Measurements from ENCODE around the gene OLFML1.

Gene OLFML1

DNA sequence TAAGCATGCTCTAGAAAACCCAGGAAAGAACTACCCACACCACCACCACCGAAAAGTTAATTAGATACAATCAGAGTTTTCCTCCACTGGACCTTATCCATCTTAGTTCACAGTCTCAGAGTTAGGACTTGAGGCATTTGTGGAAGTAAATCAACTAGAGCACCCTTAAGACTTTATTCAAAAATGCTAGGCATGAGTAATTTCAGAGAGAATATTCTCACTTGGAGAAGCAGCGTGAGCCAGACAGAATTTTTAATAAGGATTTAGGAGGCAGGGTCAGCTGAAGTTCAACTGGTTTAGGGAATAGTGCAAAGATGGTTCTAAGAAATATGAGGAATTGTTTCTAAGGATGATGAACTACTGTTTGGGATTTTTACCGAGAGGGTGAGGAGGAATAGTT is 1.2 kb upstream of the OLFML1 start:
- no peak for DNase-seq

DNA sequence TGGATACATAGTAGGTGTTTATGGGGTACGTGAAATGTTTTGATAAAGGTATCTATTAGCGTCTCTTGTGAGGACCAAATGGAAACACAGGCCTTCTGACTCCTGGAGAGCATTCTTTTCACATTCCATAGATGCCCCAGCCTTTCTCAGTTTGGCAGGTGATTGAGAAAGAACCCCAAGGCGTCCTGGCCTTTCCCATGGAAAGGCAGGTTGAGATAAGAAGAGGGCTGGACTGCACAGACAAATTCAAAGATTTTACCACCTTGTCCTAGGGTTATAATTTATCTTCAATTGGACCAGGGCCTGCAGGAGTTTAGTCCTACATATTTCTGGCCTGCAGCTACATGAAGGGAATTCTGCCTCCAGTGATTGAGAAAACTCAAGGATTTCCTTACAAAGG is 661 bp upstream of the OLFML1 start:
- no peak for DNase-seq

DNA sequence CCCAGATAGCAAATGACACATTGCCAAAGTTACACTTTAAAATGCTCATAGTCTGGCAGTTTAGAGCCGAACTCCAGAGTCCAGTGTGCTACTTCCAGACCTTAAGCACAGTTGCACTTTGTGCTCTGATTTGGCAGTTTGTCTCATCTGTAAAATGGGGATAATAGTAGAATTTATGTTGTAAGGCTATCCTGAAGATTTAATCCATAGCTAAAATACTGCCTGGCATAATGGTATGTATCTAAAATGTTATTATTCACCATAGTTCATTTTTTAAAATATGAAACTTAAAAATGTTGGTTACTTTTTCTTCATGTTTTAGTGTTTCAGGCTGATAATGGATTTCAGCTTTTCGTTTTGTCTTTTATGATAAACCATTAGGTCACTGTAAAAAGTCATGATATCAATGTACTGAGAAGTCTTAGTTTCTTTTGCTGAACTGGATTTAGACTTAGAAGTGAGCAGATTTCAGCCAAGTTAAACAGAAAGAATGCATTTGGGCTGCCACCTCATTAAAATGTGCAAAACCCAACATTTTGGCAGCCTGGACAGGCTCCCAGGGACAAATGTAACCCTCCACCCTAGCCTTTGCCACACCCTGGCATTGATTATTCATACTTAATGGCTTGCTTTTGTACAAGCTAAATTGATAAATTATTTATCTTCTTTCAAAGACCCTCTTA is 933 bp downstream of the OLFML1 start:
- no peak for DNase-seq

DNA sequence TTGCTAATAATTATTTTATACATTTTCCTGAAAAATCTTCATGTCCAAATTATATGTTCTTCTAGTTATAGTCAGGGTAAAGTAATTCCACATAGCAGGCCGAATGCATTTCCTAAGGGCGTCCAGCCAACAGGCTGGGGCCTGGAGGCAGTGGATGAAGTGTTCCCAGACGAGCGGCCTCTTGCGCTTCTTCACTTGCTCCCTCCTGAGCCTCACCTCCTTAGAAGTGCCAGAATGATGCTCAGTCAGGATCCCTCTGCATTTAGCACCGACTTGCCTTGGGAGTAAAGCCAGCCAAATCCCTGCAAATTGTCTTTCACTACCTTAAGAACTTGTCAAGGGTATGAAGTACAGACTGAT is 1.5 kb downstream of the OLFML1 start:
- no peak for DNase-seq

DNA sequence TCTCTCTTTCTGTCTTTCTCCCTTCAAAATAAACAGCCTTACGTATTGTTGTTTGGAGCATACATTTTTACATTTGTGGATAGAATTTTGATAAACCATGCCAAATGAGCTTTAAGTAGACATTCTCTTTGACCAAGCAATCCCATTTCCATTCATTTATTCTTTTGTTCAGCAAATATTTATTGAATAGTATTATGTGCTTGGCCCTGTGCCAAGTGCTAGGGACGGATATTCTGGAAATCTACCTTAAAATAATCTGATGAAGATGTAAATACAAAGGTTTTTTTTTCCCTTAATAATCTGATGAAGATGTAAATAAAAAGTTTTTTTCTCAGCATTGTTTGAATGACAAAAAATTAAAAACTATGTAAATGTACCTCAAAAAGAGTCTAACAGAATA is 2.1 kb downstream of the OLFML1 start:
- DNase-seq = no peak

DNA sequence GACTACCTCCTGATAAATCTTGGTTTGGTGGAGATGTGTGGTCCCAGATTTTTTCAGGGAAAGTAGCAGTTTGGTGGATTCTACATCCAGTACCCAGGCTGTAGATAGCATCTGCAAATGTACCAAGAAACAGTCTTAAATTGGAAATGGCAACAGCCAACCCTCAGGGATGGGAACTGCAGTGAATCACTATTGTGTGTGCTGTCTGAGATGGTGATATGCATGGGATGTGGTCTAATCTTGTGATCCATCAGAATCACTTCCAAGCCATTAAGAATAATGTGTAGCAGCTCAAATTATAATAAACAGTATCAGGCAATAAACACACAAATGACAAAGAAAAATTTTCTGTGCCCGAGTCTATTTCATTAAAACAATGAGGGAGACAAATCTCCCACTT is 3.4 kb downstream of the OLFML1 start:
- DNase-seq = no peak

DNA sequence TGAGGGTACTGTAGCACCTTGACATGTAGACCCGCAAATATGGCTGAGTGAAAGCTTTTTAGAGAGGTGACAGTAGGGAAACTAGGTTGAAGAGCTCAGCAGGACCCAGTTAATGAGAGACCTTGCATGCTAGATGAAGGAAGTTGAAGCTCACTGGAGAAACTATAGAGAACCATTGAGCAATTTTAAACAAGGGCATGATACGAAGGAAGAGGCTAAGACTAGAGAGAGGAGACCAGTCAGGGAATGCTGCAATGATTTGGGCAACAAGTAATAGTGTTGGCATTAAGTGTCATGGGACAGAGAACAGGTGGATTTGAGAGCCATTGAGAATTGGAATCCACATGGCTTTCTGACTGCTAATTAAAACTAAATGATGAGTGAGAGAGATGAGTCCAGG is 4.1 kb downstream of the OLFML1 start:
- no peak for DNase-seq

DNA sequence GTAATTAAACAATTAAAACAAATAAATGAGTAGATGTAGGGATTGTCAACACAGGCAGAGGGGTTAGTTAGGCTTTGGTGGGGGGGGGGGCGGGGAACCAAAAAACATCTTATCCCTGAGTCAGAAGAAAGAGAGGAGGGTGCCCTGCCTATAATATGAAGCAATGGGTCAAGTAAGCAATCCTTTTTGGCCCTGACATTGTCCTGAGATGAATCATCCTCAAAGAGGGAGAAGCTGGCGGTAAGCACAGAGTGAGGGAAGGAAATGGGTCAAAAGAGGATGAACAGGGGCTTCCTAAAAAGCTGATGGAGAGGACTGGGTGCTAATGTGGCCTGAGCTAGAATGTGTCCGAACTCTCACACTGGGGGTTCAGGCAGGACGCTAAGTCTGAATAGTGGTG is 4.7 kb downstream of the OLFML1 start:
- DNase-seq = no peak

DNA sequence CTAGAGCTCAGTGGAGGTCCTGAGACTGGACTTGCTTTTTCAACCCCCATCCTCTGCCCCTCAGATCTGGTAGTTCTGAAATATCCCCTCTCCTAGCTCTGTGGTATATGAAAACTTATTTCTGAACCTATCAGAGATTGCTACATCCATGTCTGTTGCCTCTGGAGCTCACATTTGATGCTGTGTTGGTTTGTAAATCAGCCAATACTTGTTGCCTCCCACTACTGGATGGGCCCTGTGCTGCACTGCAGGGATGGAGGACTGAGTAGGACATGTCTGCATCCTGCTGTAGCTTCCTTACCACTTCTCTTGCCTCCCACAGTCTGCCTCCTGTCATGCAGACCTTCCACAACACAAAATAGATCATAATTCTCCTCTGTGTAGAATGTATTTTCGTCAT is 5.2 kb downstream of the OLFML1 start:
- DNase-seq = no peak

DNA sequence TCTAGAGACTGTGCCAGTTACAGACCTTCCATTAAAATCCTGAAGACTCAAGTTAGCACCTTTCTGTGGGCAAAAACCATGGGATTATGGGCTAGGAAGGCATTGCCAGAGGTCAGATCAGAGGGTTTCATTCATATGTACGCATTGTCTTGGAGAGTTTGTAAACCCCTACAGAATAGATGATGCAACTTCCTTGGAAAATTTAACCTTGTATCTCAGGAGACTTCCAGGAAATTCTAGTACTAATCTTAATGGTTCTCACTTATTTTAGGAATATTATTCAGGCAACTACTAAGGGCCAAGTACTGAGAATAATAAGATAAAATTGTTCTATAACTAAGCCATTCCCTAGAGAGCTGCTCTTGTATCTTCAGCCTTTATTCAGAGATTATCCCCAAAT is 6.9 kb downstream of the OLFML1 start:
- no peak for DNase-seq

DNA sequence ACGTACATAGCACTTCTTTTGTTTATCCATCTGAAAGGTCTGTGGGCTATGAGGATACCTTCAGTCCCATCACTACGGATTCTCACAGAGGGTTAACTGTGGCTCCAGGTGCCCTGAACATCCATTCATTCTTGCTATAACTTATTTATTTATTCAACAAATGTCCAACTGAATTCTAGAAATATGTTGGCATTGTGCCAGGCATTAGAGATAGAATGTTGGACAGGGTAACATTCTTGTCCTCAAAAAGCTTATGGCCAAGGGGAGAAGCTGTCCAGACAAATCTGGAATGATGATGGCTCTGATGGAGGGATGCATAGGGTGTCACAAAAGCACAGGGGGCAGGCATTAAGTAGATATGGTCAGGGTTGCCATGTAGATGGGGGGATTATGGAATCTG is 8.4 kb downstream of the OLFML1 start:
- DNase-seq = no peak

DNA sequence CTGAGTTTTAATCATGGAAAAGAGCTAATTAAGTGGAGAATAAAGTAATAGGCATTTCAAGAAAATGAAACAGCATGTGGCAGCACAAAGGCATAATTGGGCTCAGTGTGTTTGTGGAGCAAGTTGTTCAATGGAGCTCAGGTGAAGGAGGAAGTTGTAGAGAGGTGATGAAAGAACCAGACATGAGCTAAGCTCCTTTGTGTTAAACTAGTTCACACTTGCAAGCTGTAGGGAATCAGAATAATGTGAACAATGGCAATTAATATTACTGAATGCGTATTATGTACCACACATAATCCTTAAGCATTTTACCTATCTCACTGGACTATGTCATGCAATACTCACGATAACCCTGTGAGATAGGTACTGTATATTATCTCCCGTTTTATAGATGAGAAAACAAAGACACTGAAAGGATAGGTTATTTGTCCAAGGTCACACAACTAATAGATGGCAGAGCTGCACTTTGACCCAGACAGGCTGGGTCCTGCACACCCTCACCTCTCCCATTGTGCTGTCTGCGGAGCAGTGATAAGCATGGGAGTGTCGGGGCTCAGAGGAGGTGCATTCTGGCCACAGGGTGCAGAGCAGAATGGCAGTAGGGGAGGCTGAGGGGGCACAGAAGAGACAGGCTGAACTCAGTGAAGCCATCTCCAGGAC is 8.9 kb downstream of the OLFML1 start:
- DNase-seq = no peak

DNA sequence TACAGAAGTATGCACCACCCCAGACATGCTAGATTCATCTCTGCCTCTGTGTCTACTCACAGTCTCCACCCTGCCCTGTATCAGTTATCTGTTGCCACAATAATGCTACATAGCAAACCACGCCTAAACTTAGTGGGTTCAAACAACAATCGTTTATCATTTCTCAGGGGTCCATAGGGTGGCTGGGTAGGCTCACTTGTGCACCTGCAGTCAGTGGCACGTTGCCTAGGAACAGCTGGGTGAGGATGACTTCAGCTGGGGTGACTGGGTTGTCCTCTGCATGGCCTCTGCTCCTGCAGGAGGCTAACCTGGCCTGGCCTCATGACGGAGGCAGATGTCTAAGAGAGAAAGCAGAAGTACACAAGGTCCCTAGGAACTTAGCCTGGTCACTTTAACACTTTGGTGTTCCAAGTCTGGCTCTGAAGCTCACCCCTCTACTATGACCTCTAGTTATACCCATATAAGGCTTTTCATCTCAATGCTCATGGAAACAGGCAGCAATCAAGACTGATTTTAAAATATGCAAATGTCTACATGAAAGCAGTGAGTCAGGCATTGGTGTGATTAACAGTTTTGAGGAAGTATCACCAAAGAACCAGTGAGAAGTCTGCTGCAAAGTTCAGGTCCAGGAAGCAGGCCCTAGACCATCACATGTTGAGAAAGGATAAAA is 10.7 kb downstream of the OLFML1 start:
- no peak for DNase-seq

DNA sequence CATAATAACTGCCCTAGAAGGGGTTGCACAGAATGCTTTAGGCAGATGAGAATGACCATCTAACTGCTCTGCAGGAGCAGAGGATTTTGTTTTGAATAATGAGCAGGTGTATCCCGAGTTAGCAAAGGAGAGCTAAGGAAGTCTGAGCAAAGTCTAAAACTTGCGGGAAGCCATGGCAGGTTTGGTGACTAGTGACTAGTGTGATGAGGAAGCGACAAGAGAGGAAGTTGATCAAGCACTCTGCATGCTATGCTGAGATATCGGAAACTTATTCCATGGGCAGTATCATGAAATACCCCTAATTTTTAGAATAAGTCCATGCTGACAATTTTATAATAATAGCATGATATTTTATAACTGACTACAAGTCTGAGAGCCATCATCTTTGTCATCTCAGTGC is 12.9 kb downstream of the OLFML1 start:
- no peak for DNase-seq

DNA sequence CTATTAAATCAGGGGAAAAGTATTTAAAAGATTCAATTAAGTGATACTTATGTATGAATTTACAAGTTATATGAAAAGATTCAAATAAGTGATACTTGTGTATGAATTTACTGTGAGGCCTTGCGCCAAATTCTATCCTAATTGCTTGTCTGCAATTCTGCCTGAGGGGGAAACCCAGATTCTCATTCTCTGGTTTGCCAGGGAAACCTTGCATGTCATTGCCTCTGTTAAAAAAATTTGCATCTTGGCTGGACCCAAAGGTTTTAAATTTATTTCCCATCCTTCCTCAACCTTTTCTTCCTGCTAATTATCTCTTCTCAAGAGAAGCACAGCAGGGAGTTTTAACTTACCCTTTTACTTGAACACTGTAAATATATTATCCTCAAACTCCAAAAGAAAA is 13.8 kb downstream of the OLFML1 start:
- no peak for DNase-seq

DNA sequence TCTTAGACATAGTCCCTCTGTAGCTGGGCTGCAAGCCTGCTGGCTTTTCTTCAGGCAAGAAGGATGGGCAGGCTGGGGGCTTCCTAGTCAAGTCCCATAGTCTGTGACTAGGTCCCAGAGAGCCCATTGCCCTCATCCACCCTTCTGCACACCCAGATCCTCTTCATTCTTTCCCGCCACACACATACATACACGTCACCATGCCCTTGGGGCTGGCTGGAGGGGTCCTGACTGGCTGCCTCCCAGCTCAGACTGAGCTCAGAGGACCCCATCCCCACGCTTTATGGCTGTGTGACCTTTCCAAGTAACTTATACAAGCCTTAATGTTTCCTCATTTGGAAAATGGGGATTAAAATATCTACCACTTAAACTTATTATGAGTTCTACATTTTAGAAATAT is 14.9 kb downstream of the OLFML1 start:
- DNase-seq = no peak

DNA sequence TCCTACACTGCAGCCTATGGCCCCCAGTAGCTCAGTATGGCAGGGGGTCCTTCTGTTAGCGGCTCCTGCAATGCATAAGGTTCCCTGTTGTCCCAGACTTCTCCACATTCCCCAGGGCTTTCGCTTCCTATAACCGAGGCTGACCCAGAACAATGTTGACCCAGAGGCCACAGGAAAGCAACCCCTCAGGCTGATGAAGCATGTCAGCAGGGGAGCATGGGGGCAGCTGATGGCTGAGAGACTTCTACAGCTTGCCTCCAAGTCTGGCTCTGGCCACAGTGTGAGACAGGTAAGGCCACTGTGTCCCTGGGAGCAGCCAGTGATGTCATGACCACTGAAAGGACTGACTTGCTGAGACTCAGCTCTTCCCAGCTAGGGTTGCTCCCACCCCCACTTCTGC is 15.9 kb downstream of the OLFML1 start:
- no peak for DNase-seq

DNA sequence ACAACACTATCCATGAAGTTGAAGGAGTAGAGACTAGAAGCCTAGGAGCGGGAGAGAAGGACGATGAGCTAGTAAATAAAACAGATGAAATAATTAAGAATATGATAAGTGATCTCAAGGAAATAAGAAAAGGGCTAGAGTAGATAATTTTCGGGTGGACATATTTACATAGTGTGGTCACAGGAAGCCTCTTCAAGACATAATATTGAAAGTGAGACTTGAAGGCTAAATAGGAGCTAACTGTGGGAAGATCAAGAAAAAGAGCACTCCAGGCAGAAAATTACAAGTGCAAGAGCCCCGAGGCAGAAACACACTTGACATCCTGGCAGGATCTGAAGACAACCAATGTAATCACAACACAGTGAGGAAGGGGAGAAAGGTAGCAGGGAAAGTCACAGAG is 16.6 kb downstream of the OLFML1 start:
- DNase-seq = no peak

DNA sequence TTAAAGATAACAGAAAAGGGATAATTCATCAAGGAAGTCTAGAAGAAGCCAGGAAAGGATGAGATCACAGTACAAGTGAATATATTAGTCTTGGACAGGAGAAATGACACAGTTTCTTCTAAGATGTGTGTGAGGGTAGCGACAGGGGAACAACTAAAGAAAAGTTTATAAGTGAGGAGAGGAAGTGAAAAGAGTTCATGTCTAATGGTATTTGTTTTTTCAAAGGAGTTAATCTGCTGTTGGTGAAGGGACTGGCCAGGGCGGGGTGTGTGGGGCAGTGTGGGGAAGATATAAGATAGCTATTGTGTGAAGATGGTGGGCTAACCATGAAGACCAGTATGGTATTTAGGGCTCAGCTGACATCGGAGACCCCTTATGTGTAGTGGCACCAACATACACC is 20.9 kb downstream of the OLFML1 start:
- no peak for DNase-seq

DNA sequence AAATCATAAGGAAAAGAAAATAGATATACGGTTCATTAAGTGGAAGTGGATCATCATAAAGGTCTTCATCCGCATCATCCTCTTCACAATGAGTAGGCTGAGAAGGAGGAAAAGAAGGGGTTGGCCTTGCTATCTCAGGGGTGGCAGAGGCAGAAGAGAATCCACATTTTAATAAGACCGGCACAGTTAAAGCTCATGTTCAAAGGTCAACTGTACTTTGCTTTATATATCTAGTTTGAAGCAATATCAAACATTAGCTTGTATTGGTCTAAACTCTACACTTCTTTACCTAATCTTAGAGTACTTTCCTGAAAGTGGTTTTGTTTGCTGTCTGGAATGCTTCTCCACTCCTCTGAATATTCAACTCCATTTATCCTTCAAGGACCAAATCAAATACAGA is 22.8 kb downstream of the OLFML1 start:
- no peak for DNase-seq

DNA sequence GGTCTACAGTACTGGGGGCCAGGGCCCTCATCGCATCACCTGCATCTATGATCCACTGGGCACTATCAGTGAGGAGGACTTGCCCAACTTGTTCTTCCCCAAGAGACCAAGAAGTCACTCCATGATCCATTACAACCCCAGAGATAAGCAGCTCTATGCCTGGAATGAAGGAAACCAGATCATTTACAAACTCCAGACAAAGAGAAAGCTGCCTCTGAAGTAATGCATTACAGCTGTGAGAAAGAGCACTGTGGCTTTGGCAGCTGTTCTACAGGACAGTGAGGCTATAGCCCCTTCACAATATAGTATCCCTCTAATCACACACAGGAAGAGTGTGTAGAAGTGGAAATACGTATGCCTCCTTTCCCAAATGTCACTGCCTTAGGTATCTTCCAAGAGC is 24.7 kb downstream of the OLFML1 start:
- no peak for DNase-seq

DNA sequence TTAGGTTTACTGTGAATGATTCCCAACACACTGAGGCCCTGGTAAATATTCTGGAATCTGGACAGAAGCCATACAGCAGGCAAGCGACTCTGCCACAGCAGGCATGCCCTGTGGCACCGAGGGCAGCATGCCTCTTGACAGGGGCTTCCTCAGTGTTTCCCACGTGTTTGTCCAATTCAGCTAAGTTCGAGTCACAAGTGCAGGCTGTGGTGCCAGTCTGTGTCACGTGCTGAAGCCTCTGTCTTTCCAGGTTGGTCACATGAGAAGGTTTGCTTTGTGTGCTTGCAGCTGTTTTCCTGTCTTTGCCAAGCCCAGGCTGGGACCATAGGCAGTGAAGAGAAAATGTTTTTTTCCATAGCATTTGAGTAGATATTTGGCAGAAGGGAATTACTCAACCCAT is 26.1 kb downstream of the OLFML1 start:
- no peak for DNase-seq

DNA sequence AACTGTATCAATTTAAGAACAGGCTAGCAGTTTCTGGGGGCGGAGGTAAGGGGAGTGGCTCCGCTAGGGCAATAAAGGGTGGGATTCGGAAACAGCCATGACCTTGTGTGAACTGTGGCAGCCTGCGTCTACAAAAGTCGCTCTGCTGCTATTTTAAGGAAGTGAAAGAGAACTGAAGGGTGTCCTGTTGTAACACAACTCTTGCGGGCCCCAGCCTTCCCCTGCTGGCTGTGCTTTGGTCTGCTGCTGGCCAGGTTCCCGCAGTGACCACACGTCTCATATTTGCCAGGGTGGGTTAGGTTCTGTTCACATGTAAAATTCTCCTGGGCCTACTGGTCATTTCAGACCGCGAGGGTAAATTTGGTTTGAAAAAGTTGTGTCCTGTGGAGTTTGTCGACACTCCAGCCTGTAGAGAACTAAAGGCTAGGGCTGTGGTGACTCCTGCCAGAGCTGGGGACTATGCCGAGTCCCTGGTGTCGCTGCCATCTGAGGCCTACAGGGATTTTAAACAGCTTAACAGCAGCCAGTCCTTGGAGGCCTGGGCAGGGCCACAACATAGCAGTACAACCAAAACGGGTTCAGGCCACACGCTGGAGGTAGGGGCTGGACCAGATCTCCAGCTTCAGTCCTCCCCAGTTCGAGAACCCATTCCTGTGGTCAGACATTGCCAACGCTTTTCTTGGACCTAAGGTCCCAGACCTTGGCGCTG is 27.4 kb downstream of the OLFML1 start:
- DNase-seq = peak; percentile 61
